H9 (cell line): Measurements from ENCODE around the gene HIPK2. TPM values are rescaled to one million over a fixed set of nuclear protein-coding genes. Genes with fewer than 3 reads are reported as not detected.

Experiments used
- DNase-seq: peaks from one replicate; pipeline ENCODE4 v3.0.0-alpha.2; 2017
- H2AFZ ChIP-seq: one replicate; pipeline ENCODE4 v1.6.1; 2013; ENCODE audit warnings: mild to moderate bottlenecking, low read length, control low read depth, moderate library complexity
- H2AK5ac ChIP-seq: 2 replicates; pipeline ENCODE4 v1.6.1; 2013; ENCODE audit warnings: low read length, control low read depth, mixed read lengths; ENCODE audit not compliant: insufficient read length
- H2BK120ac ChIP-seq: one replicate; pipeline ENCODE4 v1.6.1; 2013; ENCODE audit warnings: low read depth, mild to moderate bottlenecking, low read length, control low read depth, inconsistent platforms; ENCODE audit not compliant: poor library complexity, severe bottlenecking
- H2BK12ac ChIP-seq: 2 replicates; pipeline ENCODE4 v1.6.1; 2013; ENCODE audit warnings: low read length, control low read depth, mixed read lengths, low read depth; ENCODE audit not compliant: insufficient read length
- H2BK15ac ChIP-seq: 2 replicates; pipeline ENCODE4 v1.6.1; 2013; ENCODE audit warnings: low read depth, low read length, control low read depth
- H2BK20ac ChIP-seq: one replicate; pipeline ENCODE4 v1.6.1; 2013; ENCODE audit warnings: low read depth, mild to moderate bottlenecking, low read length, control low read depth, inconsistent platforms; ENCODE audit not compliant: poor library complexity, severe bottlenecking
- H2BK5ac ChIP-seq: 2 replicates; pipeline ENCODE4 v1.6.1; 2013; ENCODE audit warnings: low read length, control low read depth, mixed read lengths; ENCODE audit not compliant: insufficient read length
- H3K14ac ChIP-seq: 2 replicates; pipeline ENCODE4 v1.6.1; 2013; ENCODE audit warnings: low read length, control low read depth; ENCODE audit not compliant: insufficient read depth
- H3K18ac ChIP-seq: 2 replicates; pipeline ENCODE4 v1.6.1; 2013; ENCODE audit warnings: low read depth, mild to moderate bottlenecking, mixed read lengths, low read length, control low read depth; ENCODE audit not compliant: insufficient read length
- H3K23ac ChIP-seq: 2 replicates; pipeline ENCODE4 v1.6.1; 2013; ENCODE audit warnings: low read length, control low read depth, mixed read lengths, low read depth; ENCODE audit not compliant: insufficient read length
- H3K23me2 ChIP-seq: 2 replicates; pipeline ENCODE4 v1.6.1; 2013; ENCODE audit warnings: low read depth, mild to moderate bottlenecking, mixed read lengths, low read length, control low read depth; ENCODE audit not compliant: insufficient read length, poor library complexity, severe bottlenecking
- H3K27ac ChIP-seq: 2 replicates; pipeline ENCODE4 v1.5.1; 2013; ENCODE audit warnings: low read length, control low read depth, mixed read lengths, low read depth; ENCODE audit not compliant: insufficient read length
- H3K27me3 ChIP-seq: 2 replicates; pipeline ENCODE4 v1.6.1; 2013; ENCODE audit warnings: low read length, control low read depth, inconsistent platforms; ENCODE audit not compliant: insufficient read depth
- H3K4ac ChIP-seq: 2 replicates; pipeline ENCODE4 v1.6.1; 2013; ENCODE audit warnings: low read depth, mild to moderate bottlenecking, control low read depth, inconsistent platforms, low read length, moderate library complexity
- H3K4me1 ChIP-seq: 2 replicates; pipeline ENCODE4 v1.6.1; 2013; ENCODE audit warnings: low read length, control low read depth, inconsistent platforms; ENCODE audit not compliant: insufficient read depth
- H3K4me2 ChIP-seq: 2 replicates; pipeline ENCODE4 v1.6.1; 2013; ENCODE audit warnings: low read length, control low read depth, mixed read lengths; ENCODE audit not compliant: insufficient read length, insufficient read depth
- H3K56ac ChIP-seq: 2 replicates; pipeline ENCODE4 v1.6.1; 2013; ENCODE audit warnings: low read depth, mild to moderate bottlenecking, mixed read lengths, low read length, control low read depth; ENCODE audit not compliant: insufficient read length
- H3K79me1 ChIP-seq: 2 replicates; pipeline ENCODE4 v1.6.1; 2013; ENCODE audit warnings: low read depth, mild to moderate bottlenecking, moderate library complexity, low read length, control low read depth, inconsistent platforms; ENCODE audit not compliant: insufficient read depth, poor library complexity, severe bottlenecking
- H3K79me2 ChIP-seq: 2 replicates; pipeline ENCODE4 v1.6.1; 2013; ENCODE audit warnings: low read length, control low read depth, inconsistent platforms; ENCODE audit not compliant: insufficient read depth
- H3K9ac ChIP-seq: 2 replicates; pipeline ENCODE4 v1.6.1; 2013; ENCODE audit warnings: low read length, control low read depth, mixed read lengths; ENCODE audit not compliant: insufficient read length; ENCODE audit errors: extremely low read depth
- H3K9me3 ChIP-seq: one replicate; pipeline ENCODE4 v1.6.1; 2013; ENCODE audit warnings: low read depth, low read length, inconsistent platforms; ENCODE audit not compliant: control insufficient read depth
- H3T11ph ChIP-seq: one replicate; pipeline ENCODE4 v1.6.1; 2013; ENCODE audit warnings: mild to moderate bottlenecking, low read length, control low read depth, inconsistent platforms
- H4K20me1 ChIP-seq: one replicate; pipeline ENCODE4 v1.6.1; 2013; ENCODE audit not compliant: control insufficient read depth, insufficient read length, insufficient read depth
- H4K5ac ChIP-seq: 2 replicates; pipeline ENCODE4 v1.6.1; 2013; ENCODE audit warnings: low read depth, mild to moderate bottlenecking, mixed read lengths, low read length, control low read depth; ENCODE audit not compliant: insufficient read length
- H4K8ac ChIP-seq: replicated peaks from 2 replicates; pipeline ENCODE4 v1.6.1; 2013; ENCODE audit warnings: low read length, control low read depth, mixed read lengths, low read depth; ENCODE audit not compliant: insufficient read length
- H4K91ac ChIP-seq: 2 replicates; pipeline ENCODE4 v1.6.1; 2013; ENCODE audit warnings: low read depth, mild to moderate bottlenecking, moderate library complexity, mixed read lengths, low read length, control low read depth; ENCODE audit not compliant: insufficient read length
- H3K27ac Mint-ChIP-seq, 3 experiments: 2 replicates in 2 of 3; 3 replicates in 1 of 3; pipeline ENCODE4 v1.8.0; 2020 to 2021; ENCODE audit warnings: mixed read lengths in 3 of 3, mild to moderate bottlenecking in 1 of 3, moderate library complexity in 1 of 3
- H3K27me3 Mint-ChIP-seq: 2 replicates; pipeline ENCODE4 v1.8.0; 2021; ENCODE audit warnings: low read depth, mild to moderate bottlenecking, moderate library complexity, mixed read lengths
- H3K36me3 Mint-ChIP-seq, 3 experiments: 2 replicates in 2 of 3; 3 replicates in 1 of 3; pipeline ENCODE4 v1.8.0; 2020 to 2021; ENCODE audit warnings: low read depth in 3 of 3, mixed read lengths in 3 of 3; ENCODE audit not compliant: insufficient read depth in 1 of 3
- H3K4me1 Mint-ChIP-seq, 2 experiments: 2 replicates each; pipeline ENCODE4 v1.8.0; 2020; ENCODE audit warnings: mixed read lengths in 2 of 2
- H3K4me3 Mint-ChIP-seq, 2 experiments: 2 replicates in 1 of 2; 3 replicates in 1 of 2; pipeline ENCODE4 v1.8.0; 2020 to 2021; ENCODE audit warnings: mild to moderate bottlenecking in 2 of 2, mixed read lengths in 2 of 2, moderate library complexity in 1 of 2
- H3K9me3 Mint-ChIP-seq, 2 experiments: 2 replicates in 1 of 2; 3 replicates in 1 of 2; pipeline ENCODE4 v1.8.0; 2020; ENCODE audit warnings: mild to moderate bottlenecking in 2 of 2, mixed read lengths in 2 of 2, moderate library complexity in 1 of 2
- CTCF ChIP-seq: fragments of 200-600 bp; sonication (generic); conservative IDR thresholded peaks from 3 replicates; pipeline ENCODE4 v1.8.0; 2021; ENCODE audit warnings: antibody characterized with exemption, mild to moderate bottlenecking
- WGBS: extraction: QIAGEN DNeasy Blood & Tissue Kit; methylation state at CpG from one replicate; pipeline ENCODE4 v1.1.7; 2013; ENCODE audit warnings: missing lambda C conversion rate, low lambda C conversion rate, mixed read lengths; ENCODE audit not compliant: insufficient read length; ENCODE audit errors: extremely low coverage; 5-methylcytosine and 5-hydroxymethylcytosine counted together
- total RNA-seq: library from RNA; stranded (reverse); gene quantifications from 2 replicates; pipeline ENCODE4 v1.2.1, GENCODE V29; 2021

The HIPK2 gene
- total RNA-seq, 1 experiment from 2014 or later = 21.9 TPM

GRCh38 chr7:139701908-139702307 lies 75.9 kb downstream of the HIPK2 start:
- H3K4me2 ChIP-seq = no peak overlapping the region
- H3K4me3 Mint-ChIP-seq = no peak overlapping the region; a peak in 1 of 5 replicates
- WGBS = no CpG with 5 or more reads among the region's 12 CpGs
- H2BK20ac ChIP-seq = no peak overlapping the region
- TF ChIP-seq CTCF = no peak
- no peak overlapping the region for H3K23ac ChIP-seq
- H3K23me2 ChIP-seq = no peaks in the 10 kb centered on the region
- H3K9me3 ChIP-seq = no peaks in the 10 kb centered on the region
- H2AK5ac ChIP-seq = no peak overlapping the region
- no peak overlapping the region for H2BK5ac ChIP-seq
- H3K4ac ChIP-seq = no peak overlapping the region
- H3K18ac ChIP-seq = no peak overlapping the region
- H3K4me1 Mint-ChIP-seq = peaks cover 27 to 33% of the 10 kb centered on the region in 2 experiments
- no peak for DNase-seq
- H3K36me3 Mint-ChIP-seq = no peaks in the 10 kb centered on the region
- H3K9ac ChIP-seq = no peak overlapping the region
- H4K20me1 ChIP-seq = no peaks in the 10 kb centered on the region
- H3K56ac ChIP-seq = no peak overlapping the region
- no peak overlapping the region for H2BK15ac ChIP-seq
- no peak overlapping the region for H4K5ac ChIP-seq
- no peak overlapping the region for H2AFZ ChIP-seq
- no peak overlapping the region for H4K91ac ChIP-seq
- H3K14ac ChIP-seq = peak overlapping the region; percentile 39; the same call in 1 of the 2 replicates
- no peak overlapping the region for H4K8ac ChIP-seq
- no peak overlapping the region for H3K27ac ChIP-seq
- no peaks in the 10 kb centered on the region for H3K4me1 ChIP-seq
- H2BK12ac ChIP-seq = no peak overlapping the region
- no peak overlapping the region for H3T11ph ChIP-seq
- peak overlapping the region; percentile 27 to 74 (median 72); a peak in 3 of 7 replicates for H3K27ac Mint-ChIP-seq
- no peak overlapping the region for H2BK120ac ChIP-seq
- H3K79me2 ChIP-seq = no peaks in the 10 kb centered on the region
- no peaks in the 10 kb centered on the region for H3K9me3 Mint-ChIP-seq
- H3K79me1 ChIP-seq = no peaks in the 10 kb centered on the region
- no peaks in the 10 kb centered on the region for H3K27me3 ChIP-seq
- H3K27me3 Mint-ChIP-seq = no peaks in the 10 kb centered on the region
